ENCODE results near the gene ABHD2.

Gene ABHD2

GRCh38 chr15:89186803-89187202 lies 98.5 kb downstream of the ABHD2 start:
- in situ Hi-C loops (cut with HindIII; ENCODE audit: low sequenced_read_pairs) = no loop called here
- no peak for DNase-seq (ENCODE audit: low read depth, low spot score)
- no peak for TF ChIP-seq CTCF (IDR thresholded peaks at IDR 0.05; ENCODE audit: low read depth, low read length)

GRCh38 chr15:89187301-89187985 lies 99.2 kb downstream of the ABHD2 start:
- H3K4me3 ChIP-seq (ENCODE audit: low read depth, low read length) = no peak overlapping the region
- DNase-seq (ENCODE audit: low read depth, low spot score) = no peak
- in situ Hi-C loops (cut with HindIII; ENCODE audit: low sequenced_read_pairs) = no loop called here
- no peak for TF ChIP-seq CTCF (IDR thresholded peaks at IDR 0.05; ENCODE audit: low read depth, low read length)

More at GRCh38 chr15:89186803-89187202, 98.5 kb downstream of the ABHD2 start:
- H3K4me3 ChIP-seq (ENCODE audit: low read depth, low read length) = no peak overlapping the region

GRCh38 chr15:89187986-89188514 lies 99.8 kb downstream of the ABHD2 start:
- no peak for TF ChIP-seq CTCF (IDR thresholded peaks at IDR 0.05; ENCODE audit: low read depth, low read length)
- no peak for DNase-seq (ENCODE audit: low read depth, low spot score)
- in situ Hi-C loops (cut with HindIII; ENCODE audit: low sequenced_read_pairs) = no loop called here
- no peak overlapping the region for H3K4me3 ChIP-seq (ENCODE audit: low read depth, low read length)

- no peak overlapping the region for H3K4me3 ChIP-seq (ENCODE audit: low read depth, low read length)
- in situ Hi-C loops (cut with HindIII; ENCODE audit: low sequenced_read_pairs) = no loop called here
- DNase-seq (ENCODE audit: low read depth, low spot score) = no peak
- TF ChIP-seq CTCF (IDR thresholded peaks at IDR 0.05; ENCODE audit: low read depth, low read length) = no peak
Observed at GRCh38 chr15:89192136-89192535, 103.9 kb downstream of the ABHD2 start.

- in situ Hi-C loops (cut with HindIII; ENCODE audit: low sequenced_read_pairs) = no loop called here
- no peak for TF ChIP-seq CTCF (IDR thresholded peaks at IDR 0.05; ENCODE audit: low read depth, low read length)
Observed at GRCh38 chr15:89192766-89193165, 104.5 kb downstream of the ABHD2 start.

GRCh38 chr15:89194608-89195007 lies 106.4 kb downstream of the ABHD2 start:
- in situ Hi-C loops (cut with HindIII; ENCODE audit: low sequenced_read_pairs) = no loop called here
- DNase-seq (ENCODE audit: low read depth, low spot score) = no peak
- no peak for TF ChIP-seq CTCF (IDR thresholded peaks at IDR 0.05; ENCODE audit: low read depth, low read length)
- H3K4me3 ChIP-seq (ENCODE audit: low read depth, low read length) = no peak overlapping the region

More at GRCh38 chr15:89192766-89193165, 104.5 kb downstream of the ABHD2 start:
- H3K4me3 ChIP-seq (ENCODE audit: low read depth, low read length) = no peak overlapping the region
- DNase-seq (ENCODE audit: low read depth, low spot score) = no peak

Data from astrocyte of the spinal cord (primary cell).